Embryonic facial prominence (tissue), 1 donor: ENCODE results near the gene LMF2.
"Not testable (repeated sequence)": the region's sequence is repeated elsewhere in the genome, so short reads cannot be mapped to it uniquely, and the experiment has no call there.

Experiments used
- DNase-seq: peaks from one replicate; pipeline ENCODE4 v3.0.0-alpha.2; 2016; ENCODE audit errors: extremely low spot score

The LMF2 gene, protein sequence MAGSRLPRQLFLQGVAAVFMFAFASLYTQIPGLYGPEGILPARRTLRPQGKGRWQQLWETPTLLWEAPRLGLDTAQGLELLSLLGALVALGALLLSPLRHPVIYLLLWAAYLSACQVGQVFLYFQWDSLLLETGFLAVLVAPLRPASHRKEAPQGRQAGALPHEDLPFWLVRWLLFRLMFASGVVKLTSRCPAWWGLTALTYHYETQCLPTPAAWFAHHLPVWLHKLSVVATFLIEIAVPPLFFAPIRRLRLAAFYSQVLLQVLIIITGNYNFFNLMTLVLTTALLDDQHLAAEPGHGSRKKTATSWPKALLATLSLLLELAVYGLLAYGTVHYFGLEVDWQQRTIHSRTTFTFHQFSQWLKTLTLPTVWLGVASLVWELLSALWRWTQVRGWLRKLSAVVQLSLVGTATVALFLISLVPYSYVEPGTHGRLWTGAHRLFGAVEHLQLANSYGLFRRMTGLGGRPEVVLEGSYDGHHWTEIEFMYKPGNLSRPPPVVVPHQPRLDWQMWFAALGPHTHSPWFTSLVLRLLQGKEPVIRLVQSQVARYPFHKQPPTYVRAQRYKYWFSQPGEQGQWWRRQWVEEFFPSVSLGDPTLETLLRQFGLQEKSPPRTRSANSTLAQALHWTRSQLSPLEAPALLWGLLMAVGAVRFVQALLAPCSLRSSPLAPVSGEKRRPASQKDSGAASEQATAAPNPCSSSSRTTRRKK

DNA sequence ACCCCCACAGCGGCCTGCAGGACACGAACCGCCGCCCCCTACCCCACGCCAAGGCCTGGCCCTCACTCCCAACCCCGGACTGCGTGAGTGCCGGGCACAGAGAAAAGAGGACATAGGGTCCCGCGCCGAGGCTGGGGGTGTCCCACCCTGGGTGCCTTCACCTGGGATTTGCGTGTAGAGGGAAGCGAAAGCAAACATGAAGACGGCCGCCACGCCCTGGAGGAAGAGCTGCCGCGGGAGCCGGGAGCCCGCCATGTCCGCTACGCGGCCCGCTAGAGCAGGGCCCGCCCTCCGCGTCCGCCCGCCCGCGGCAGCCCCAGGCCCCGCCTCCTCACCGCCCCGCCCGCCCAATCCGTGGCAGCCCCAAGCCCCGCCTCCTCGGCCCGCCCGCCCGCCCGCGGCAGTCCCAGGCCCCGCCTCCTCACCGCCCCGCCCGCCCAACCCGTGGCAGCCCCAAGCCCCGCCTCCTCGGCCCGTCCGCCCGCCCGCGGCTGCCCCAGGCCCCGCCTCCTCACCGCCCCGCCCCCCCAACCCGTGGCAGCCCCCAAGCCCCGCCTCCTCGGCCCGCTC is at the start of gene LMF2:
LMF2 (minus strand) TSS at position 282 of the 570 bp plus-strand sequence; CDS start at position 255, 27 bp downstream.
- DNase-seq: no peak

DNA sequence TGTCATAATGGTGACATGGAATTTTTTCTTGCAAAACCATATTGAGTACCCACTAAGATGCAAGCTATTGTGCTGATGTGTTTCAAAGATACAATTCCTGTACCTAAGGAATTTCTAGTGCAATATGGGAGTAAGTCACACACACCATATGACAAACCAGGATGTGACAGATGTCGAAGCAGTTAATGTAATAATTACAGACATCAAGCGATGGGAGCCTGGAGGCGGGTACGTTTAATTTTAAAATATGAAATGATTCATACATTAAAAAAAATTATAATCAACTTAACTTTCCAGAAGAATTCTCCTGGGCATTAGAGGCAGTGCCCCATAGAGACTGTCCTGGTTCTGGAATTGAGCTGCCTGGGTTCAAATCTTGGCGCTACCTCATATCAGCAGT is 49.2 kb upstream of the LMF2 start:
- DNase-seq: no peak

DNA sequence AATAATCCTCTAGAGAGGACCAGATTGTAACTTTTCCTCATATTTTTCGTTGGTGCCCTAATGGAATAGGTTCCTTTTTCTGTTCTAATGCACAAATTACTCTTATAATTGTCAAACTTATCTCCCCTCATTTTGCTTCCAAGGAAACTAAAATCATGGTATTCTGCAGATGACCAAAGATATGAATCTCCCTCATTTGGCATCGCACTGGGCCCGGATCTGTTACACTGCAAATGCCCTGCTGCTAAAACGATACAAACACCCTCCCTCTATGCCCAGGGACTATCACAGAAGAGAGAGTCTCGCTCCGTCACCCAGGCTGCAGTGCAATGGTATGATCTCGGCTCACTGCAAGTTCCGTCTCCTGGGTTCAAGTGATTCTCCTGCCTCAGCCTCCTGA is 45.8 kb upstream of the LMF2 start:
- no peak for DNase-seq

DNA sequence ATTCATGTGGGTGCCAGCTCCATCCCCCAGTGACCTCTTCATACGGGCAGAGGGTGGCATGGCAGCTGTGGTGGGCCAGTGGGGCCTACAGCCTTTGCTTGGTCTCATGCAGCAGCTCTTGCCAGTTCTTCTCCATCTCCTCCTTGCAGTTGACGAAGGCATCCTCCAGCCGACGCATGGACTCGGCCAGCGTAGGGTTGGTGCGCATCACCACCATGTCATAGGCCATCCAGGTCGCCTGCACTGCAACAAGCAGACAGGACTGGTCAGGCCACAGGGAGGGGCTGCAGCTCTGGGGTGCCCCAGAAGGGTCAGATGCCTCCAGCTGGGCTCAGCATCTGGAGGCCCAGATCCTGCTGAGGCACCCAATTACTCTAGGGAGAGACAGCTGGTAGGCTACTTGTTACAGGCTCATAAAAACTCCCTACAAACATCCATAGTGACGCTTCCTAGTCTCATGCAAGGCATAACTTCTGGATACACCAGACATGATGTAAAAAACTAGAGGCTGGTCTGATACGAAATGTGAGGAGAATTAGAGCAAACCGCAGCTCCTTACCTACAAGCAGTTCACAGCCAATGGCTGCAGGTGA is 43.8 kb upstream of the LMF2 start:
- no peak for DNase-seq

DNA sequence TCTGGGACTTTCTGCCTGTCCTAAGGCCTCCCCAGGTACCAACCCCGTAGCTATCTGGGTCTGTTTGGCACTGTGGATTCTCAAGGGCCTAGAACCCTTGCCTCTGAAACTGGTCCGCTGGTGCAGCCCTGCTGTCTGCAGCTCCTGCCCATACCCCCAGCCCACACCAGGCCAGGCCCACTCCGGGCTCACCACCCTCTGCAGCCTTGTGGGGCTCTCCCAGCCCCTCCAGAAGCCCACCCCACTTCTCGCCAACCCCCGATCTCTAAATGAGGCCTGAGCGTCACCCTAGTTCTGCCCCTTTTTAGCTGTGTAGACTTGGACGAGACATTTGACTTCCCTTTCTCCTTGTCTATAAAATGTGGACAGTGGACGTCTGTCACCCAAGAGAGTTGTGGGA is 42.9 kb upstream of the LMF2 start:
- no peak for DNase-seq

DNA sequence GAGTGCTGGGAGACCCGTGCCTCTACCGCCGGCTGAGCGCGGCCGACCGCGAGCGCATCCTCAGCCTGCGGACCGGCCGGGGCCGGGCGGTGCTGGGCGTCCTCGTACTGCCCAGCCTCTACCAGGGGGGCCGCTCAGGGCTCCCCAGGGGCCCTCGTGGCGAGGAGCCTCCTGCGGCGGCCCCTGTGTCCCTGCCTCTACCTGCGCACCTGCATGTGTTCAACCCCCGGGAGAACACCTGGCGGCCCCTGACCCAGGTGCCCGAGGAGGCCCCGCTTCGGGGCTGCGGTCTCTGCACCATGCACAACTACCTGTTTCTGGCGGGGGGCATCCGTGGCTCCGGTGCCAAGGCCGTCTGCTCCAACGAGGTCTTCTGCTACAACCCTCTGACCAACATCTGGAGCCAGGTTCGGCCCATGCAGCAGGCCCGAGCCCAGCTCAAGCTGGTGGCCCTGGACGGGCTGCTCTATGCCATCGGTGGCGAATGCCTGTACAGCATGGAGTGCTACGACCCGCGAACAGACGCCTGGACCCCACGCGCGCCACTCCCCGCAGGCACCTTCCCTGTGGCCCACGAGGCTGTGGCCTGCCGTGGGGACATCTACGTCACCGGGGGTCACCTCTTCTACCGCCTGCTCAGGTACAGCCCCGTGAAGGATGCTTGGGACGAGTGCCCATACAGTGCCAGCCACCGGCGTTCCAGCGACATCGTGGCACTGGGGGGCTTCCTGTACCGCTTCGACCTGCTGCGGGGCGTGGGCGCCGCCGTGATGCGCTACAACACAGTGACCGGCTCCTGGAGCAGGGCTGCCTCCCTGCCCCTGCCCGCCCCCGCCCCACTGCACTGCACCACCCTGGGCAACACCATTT is 41.7 kb upstream of the LMF2 start:
- no peak for DNase-seq

DNA sequence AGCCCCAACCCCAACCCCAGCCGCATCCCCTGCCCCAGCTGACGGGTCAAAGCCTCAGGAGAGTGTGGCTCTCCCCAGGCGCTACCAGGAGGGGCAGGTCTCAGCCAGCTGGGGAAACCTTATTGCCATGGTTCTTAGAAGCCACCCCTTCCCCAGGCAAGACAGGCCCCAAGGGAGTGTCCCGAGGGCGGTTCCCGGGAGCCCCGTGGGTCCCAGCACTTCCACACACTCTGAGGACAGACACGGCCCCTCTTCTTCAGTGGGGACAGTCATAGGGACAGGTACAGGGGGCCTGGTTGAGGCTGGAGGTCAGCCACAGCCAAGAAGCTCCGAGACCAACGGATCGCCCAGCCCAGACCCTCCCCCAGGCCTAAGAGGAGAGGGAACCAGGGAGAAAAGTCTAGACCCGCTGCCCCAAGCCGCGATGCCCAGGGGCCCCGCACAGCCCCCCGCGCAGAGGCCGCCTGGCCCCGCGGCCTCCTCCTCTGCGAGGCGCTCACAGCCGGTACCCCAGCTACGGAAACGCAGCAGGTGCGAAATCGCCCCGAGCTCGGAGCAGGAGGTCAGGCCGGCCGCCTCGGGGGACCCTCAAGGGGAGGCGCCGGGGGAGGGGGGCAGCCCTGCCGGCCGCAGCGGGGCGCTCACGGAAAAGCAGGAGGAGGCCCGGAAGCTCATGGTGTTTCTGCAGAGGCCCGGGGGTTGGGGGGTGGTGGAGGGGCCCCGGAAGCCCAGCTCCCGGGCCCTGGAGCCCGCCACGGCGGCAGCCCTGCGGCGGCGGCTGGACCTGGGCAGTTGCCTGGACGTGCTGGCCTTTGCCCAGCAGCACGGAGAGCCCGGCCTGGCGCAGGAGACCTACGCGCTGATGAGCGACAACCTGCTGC is 40.8 kb upstream of the LMF2 start:
- DNase-seq: no peak

DNA sequence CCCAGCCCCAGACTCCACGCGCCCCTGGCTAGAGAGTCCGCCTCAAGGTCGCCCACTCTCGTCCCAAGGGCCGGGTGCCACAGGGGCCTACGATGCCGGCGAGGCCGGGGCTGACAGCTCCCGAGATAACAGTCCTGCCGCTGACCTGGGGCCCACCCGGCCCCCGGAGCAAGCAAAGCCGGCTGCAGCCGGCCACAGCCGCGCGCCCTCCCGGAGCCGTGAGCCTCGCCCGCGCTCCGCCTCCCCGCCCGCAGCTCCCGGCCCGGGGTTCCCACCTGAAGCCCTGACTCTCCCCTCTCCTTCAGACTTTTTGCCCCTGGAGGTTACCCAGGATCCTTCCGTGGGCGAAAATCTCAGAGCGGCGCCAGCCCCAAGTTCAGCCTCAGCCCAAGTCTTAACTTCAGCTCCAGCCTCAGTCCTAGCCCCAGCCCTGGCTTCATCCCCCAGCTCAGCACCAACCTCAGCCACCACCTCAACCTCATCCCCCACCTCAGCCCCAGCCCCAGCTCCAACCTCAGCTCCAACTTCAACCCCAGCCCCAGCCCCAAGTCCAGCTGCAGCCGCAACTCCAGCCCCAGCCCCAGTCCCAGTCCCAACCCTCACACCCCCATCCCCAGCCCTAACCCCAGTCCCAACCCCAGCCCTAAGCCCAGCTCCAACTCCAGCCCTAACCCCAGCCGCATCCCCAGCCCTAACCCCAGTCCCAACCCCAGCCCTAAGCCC is 39.9 kb upstream of the LMF2 start:
- DNase-seq: no peak

DNA sequence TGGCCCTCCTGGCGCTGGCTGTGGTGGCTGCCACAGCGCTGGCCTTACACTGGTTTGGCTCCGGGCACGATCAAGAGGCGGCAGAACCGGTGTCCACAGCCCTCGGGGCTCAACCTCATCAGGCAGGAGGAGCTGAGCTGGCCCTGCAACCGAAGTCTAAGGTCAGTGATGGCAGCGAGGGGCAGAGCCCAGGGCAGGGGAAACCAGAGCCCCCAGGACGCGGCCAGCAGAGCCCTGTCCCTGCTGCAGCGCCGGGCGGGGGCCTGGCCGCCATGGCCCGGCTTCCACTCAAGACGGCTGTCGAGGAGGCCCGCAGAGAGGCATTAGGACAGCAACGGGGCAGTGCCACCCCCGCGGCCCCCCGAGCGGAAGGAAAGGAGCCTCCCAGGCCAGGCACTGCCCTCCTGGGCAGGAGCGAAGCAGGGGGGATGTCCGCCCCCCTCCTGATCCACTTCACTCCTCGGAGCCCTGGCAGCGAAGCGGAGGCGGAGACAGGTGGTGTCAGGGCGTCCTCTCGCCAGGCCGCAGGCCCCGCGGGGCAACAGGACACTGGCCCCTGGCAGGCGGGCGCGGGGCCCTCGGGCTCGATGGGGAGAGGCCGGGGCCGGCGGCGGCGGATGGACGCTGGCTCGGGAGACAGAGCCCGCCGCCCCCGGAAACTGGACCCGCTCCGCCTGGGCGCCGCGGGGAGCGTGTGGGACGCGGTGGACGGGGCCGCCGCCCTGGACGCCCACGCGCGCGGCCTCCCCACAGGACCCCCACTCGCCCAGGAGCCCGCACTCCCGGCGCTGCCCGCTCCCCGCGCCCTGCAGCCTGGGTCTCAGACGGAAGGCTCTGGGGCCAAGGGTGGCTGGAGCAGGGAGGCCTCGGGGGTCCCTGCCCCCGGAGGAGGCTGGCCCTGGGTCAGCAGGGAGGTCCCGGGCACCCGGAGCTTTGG is 39.1 kb upstream of the LMF2 start:
- no peak for DNase-seq

DNA sequence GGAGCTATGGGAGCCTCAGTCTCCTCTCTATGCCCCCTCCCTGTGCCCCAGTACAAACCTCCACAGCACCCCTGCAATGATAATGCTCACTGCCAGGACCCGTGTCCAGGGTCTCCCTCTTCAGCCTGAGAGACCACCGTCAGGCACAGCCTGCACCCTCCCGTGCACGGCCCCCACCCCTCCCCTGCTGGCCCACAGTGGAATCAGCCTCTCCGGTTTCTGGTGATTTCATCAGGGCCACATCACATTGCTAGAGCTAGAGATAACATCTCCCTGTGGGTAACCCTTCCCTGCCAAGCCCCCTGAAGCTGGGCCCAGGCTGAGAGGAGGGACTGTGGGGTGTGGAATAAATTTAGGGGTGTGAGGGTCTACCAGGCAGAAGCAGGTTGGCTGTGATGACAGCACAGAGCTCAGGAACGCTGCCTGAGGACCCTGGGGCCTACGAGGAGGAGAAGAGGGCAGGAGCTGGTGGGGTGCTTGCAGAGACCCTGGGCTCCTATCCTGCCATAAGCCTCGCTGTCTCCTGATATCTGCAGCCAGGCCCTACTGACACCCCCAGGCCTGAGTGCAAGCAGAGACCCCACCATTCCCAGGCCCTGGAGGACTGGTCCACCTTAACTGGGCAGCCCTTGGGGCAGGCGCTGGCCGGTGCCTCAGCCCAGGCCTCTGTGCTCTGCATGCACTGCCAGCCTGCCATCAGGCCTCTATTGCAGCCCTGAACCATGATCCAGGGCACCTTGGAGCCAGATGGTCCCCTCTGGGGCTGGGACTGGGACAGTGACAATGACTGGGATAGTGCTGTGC is 38.2 kb upstream of the LMF2 start, which contains the start of gene KLHDC7B:
KLHDC7B (plus strand) TSS at position 378 of the 804 bp plus-strand sequence; CDS start at position 723, 345 bp downstream.
- DNase-seq: no peak

DNA sequence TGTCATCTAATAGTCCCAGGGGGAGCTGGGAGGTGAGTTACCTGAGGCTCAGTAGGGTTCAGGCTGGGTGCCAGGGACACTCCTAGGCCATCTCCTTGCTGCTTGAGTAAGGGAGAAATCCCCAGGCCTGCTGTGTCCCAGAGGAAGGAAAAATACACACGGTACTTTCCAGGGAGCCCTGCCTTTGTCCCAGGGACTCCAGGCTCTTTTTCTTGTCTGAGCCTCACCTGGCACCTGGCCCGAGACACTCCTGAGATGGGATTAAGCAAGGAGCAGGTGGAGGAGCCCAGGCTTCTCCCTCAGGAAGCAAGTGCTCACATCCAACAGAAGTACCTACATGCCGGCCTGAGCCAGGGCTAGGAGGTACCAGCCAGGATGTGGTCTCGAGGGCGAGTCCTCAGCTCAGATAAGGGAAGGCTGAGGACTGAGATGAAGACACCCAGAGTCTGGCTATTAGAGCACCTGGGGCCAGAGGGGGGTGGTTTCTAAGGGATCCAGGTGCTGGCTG is 37.3 kb upstream of the LMF2 start:
- DNase-seq: no peak

DNA sequence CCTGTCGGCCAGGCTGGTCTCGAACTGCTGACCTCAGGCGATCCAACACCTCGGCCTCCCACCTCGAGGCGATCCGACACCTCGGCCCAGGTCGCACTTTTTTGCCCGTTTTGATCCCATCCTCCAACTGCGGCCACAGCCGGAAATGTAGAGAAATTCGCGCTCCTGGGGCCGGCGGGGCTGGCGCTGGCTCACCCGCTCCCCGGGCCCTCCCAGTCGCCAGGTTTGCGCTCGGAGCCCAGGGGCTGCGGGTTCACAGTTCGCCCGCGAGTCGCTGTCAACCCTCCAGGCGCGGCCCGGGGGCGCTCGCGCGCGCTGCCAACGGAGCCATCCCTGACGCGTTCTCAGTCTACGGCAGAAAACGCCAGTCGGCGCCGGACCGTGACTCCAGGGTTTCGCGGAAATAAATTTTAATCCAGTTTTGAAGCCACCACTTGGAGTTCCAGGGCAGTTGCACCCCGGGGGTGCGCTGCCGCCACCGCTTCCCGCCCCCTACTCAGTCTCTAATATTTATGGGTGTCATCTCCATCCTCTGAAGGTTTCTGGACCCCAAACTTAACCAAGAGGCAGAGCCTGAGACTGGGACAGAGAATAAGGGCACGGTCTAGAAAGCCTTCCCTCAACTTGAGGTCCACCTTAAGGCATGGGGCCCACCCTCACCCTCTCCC is 36.7 kb upstream of the LMF2 start:
- DNase-seq: no peak

DNA sequence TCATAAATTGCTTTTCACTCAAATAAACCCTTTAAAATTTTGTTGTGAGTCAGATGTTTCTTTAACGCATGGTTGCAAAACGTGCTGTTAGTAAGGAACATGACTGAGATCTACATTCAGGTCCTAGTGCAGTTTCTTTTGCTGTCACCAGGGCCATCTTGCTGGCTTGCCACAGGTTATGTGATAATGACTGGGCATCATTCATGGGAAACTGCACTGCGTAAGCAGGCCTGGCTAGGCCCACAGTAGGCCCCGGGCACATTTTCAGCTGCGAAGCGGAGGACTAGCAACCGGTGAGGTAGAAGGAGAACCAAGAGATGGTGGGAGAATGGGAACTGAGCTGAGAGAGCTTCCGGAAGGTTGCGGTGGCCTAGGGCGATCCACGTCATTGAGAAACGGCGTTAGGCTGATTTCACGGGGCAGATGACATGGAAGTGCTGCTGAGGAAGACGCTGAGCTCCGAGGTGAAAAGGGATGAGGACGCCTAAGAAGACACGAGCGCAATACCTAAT is 35.0 kb upstream of the LMF2 start:
- DNase-seq: no peak

DNA sequence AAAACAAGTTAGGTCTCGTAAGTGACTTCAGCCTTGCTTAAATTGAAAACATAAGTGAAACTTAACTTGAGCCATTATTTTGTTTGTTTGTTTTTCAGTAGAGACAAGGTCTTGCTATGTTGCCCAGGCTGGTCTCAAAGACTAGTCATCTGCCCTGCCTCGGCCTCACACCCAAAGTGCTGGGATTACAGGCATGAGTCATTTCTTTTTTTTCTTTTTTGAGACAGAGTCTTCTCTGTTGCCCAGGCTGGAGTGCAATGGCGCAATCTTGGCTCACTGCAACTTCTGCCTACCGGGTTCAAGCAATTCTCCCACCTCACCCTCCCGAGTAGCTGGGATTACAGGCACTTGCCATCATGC is 34.1 kb upstream of the LMF2 start:
- not testable (repeated sequence) for DNase-seq

DNA sequence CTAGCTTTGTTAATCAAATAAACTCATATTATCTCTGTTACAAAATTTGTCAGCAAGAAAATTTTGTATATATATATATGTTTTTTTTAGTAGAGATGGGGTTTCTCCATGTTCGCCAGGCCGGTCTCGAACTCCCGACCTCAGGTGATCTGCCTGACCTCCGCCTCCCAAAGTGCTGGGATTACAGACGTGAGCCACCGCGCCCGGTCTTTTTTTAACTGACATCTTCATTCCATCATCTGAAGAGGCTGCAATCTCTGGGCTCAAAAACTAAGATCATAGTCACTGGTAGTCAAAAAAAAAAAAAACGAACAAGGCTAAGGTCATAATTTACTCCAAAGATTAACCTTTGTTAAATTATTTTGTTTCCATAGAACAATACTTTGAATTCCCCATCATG is 32.9 kb upstream of the LMF2 start:
- DNase-seq: no peak

DNA sequence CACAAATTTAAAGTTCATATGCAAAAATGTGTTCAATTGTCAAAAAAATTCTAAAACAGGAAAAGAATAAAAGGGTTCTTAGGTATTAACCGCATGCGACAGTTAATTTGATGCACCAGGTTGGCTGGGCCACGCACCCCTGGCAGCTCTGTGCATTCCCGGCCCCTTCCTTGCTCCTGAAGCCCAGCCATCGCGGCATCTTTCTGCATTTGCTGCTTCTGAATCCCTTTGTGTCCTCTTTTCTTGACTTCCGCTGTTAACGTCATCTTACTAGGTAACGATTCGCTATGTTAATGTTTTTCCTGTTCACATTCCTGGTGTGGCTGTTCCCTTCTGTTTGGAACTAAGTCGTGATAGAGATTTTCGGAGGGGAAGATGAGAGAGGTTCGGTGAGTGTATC is 30.3 kb upstream of the LMF2 start:
- no peak for DNase-seq

DNA sequence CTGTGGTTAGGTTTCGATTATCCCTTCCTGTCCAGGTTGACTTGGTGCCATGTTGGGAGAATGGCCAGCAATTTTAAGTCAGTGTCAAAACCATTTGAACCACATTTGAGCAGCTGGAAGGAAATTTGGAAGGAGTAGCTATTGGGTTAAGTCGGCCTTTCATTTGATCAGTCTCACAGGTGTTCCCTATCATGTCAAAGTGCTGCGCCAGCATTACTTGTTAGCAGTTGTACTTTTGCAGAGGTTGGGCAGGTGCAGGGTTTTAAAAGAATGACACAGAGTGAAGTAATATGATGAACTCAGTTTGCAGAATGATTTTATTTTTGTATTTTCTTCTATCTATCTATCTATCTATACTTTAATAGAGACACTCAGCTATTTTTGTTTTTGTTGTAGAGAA is 28.7 kb upstream of the LMF2 start:
- no peak for DNase-seq
